Nephron progenitor cell (in vitro differentiated cells): Measurements from ENCODE around the gene LMAN1L.

Experiments
- DNase-seq: peaks from one replicate; pipeline ENCODE4 v3.0.0; 2021
- H3K27ac Mint-ChIP-seq: 2 replicates; pipeline ENCODE4 v1.8.0; 2021; ENCODE audit warnings: mild to moderate bottlenecking, moderate library complexity, mixed read lengths
- H3K27me3 Mint-ChIP-seq: 2 replicates; pipeline ENCODE4 v1.8.0; 2021; ENCODE audit warnings: mild to moderate bottlenecking, low read depth, mixed read lengths; ENCODE audit not compliant: poor library complexity
- H3K36me3 Mint-ChIP-seq: 2 replicates; pipeline ENCODE4 v1.8.0; 2021; ENCODE audit warnings: low read depth, mixed read lengths
- H3K4me1 Mint-ChIP-seq: 2 replicates; pipeline ENCODE4 v1.8.0; 2021; ENCODE audit warnings: mixed read lengths
- H3K4me3 Mint-ChIP-seq: 2 replicates; pipeline ENCODE4 v1.8.0; 2021; ENCODE audit warnings: mild to moderate bottlenecking, moderate library complexity, mixed read lengths
- H3K9me3 Mint-ChIP-seq: 2 replicates; pipeline ENCODE4 v1.8.0; 2021; ENCODE audit warnings: mild to moderate bottlenecking, moderate library complexity, mixed read lengths
- TF ChIP-seq, protein P1 (sequence below): fragments of 200-600 bp; sonication (generic); IDR thresholded peaks from 2 replicates; pipeline ENCODE4 v1.5.0; 2021; ENCODE audit warnings: antibody characterized with exemption

LMAN1L gene

DNA sequence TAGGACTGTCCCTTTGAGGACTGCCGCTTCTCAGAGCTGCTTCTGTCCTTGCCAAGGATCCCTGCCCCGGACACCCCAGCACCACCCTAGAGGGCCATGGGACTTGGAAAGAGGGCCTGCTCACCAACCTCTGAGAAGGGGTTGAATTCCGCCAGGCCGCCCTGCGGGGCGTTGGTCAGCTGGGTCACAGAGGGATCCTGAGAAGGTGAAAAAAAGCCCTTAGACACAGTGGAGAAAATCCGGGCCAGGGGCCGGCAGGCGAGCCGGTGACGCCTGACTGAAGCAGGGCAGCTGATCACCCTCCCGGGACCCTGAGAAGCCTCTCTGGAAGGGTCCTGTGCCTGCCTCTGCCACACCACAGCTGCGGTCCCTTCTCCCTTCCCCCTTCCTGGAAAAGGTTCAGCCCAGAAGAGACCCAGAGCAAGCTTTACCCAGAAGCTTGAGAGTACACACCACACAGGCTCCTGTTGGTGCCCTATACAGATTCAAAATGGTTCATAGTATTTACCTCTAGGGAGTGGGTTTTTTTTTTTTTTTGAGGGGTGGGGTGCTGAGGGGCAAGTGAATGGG is 41.9 kb downstream of the LMAN1L start:
- H3K4me1 Mint-ChIP-seq, result peaks cover 25% of the 10 kb centered on the region
- peaks cover 5% of the 10 kb centered on the region for H3K36me3 Mint-ChIP-seq
- H3K9me3 Mint-ChIP-seq, result no peaks in the 10 kb centered on the region
- TF ChIP-seq, protein P1, sequence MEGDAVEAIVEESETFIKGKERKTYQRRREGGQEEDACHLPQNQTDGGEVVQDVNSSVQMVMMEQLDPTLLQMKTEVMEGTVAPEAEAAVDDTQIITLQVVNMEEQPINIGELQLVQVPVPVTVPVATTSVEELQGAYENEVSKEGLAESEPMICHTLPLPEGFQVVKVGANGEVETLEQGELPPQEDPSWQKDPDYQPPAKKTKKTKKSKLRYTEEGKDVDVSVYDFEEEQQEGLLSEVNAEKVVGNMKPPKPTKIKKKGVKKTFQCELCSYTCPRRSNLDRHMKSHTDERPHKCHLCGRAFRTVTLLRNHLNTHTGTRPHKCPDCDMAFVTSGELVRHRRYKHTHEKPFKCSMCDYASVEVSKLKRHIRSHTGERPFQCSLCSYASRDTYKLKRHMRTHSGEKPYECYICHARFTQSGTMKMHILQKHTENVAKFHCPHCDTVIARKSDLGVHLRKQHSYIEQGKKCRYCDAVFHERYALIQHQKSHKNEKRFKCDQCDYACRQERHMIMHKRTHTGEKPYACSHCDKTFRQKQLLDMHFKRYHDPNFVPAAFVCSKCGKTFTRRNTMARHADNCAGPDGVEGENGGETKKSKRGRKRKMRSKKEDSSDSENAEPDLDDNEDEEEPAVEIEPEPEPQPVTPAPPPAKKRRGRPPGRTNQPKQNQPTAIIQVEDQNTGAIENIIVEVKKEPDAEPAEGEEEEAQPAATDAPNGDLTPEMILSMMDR, result no peak
- no peak overlapping the region for H3K4me3 Mint-ChIP-seq
- H3K27me3 Mint-ChIP-seq, result no peaks in the 10 kb centered on the region
- no peak overlapping the region for H3K27ac Mint-ChIP-seq
- DNase-seq, result no peak

DNA sequence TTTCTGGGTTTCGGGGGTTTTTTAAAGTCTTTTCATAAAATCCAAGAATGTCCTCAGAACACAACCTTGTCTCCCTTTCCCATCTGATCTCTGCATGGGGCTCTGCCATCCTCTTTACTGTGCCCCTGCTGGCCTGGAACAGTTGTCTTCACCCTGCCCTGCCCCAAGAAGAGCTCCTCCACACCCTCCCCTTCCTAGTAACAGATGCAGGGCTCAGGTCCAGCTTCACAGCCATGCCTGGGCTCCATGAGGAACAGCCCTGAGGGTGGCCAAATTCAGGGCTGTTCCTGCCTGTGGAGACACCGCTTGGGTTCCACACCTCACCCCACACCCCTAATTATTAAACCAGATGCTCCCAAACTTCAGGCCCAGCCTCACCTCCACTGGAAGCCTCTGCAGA is 43.2 kb downstream of the LMAN1L start:
- Mint-ChIP-seq H3K4me1 (peaks cover 25% of the 10 kb centered on the region), H3K9me3 (no peaks in the 10 kb centered on the region), H3K4me3 (no peak overlapping the region), H3K27ac (no peak overlapping the region), H3K36me3 (peaks cover 5% of the 10 kb centered on the region), H3K27me3 (no peaks in the 10 kb centered on the region)
- no peak for DNase-seq
- TF ChIP-seq, protein P1, result no peak

DNA sequence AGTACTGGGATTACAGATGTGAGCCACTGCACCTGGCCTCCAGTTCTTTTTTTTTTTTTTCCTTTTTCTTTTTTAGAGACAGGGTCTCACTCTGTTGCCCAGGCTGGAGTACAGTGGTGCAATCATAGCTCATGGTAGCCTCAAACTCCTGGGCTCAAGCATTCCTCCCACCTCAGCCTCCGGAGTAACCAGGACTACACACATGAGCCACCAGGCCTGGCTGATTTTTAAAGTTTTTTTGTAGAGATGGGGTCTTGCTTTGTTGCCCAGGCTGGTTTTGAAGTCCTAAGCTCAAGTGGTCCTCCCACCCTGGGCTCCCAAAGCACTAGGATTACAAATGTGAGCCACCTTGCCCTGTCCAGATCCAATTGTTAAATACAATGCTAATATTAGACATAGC is 43.9 kb downstream of the LMAN1L start:
- no peaks in the 10 kb centered on the region for H3K36me3 Mint-ChIP-seq
- no peak overlapping the region for H3K27ac Mint-ChIP-seq
- H3K4me3 Mint-ChIP-seq, result no peak overlapping the region
- no peaks in the 10 kb centered on the region for H3K27me3 Mint-ChIP-seq
- DNase-seq, result no peak
- TF ChIP-seq, protein P1, result no peak
- no peaks in the 10 kb centered on the region for H3K9me3 Mint-ChIP-seq
- H3K4me1 Mint-ChIP-seq, result peaks cover 25% of the 10 kb centered on the region

DNA sequence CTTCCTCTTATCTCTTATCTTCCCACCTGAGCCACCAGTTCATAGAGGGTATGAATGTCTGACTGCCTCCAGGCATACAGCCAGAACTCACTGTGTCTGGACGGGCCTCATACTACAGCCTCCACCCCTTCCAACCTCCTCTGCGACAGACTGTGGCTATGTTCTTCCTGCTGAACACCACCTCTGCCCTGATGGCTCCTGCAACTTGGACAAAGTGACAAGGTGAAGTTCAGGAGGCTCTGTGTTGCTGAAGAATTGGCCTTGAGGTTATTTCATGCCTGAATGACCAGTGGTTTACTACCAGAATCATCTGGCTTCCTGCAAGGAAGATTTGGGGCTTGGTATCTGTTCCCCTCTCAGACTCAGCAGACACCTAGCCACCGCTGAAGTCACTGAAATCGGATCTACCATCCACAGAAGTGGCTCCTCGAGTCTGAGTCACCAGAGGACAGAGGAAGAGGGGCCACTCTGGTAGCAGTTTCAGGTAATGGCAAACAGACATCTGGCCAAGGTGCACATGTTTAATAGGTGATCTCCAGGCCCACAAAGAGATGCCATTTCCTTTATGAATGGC is 44.5 kb downstream of the LMAN1L start:
- no peak overlapping the region for H3K27ac Mint-ChIP-seq

DNA sequence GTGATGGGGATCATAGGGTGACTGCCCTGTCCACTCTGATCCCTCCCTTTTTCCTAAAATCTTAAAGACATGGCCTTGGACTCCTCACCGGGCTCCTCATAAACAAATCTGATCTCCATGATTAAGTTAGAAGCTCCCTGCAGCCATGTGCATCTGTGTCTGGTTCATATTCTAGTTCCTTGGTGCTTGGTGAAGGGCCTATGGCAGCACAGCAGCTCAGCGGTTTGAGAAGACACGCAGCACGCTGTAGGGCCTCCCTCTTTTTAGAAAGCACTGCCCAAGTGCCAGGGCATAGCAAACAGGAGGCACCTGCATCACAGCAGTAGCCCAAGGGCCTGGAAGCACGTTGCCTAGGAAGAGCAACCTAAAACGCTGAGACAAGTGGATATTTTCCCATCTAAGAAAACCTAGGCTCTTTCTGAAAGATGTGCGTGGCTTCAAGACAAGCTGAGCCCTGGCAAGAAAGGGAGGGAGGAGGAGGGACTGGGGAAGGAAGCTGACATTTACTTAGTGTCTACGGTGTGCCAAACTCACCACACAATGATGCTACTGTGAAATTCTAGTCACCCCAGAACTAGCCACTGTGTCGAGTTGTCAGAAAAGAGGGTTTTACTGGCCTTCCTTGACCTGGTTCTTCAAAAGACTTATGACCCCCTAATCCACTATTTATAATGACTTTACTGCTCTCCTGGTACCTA is 45.2 kb downstream of the LMAN1L start:
- Mint-ChIP-seq H3K27ac (peak overlapping the region; percentile 90), H3K4me1 (peaks cover 25% of the 10 kb centered on the region), H3K9me3 (no peaks in the 10 kb centered on the region), H3K36me3 (no peaks in the 10 kb centered on the region), H3K27me3 (no peaks in the 10 kb centered on the region), H3K4me3 (no peak overlapping the region)
- TF ChIP-seq, protein P1, result no peak
- DNase-seq, result no peak

More for the DNA sequence above, 44.5 kb downstream of the LMAN1L start:
- DNase-seq, result no peak
- H3K27me3 Mint-ChIP-seq, result no peaks in the 10 kb centered on the region
- no peaks in the 10 kb centered on the region for H3K36me3 Mint-ChIP-seq
- no peak overlapping the region for H3K4me3 Mint-ChIP-seq
- TF ChIP-seq, protein P1, result no peak
- H3K9me3 Mint-ChIP-seq, result no peaks in the 10 kb centered on the region
- peaks cover 25% of the 10 kb centered on the region for H3K4me1 Mint-ChIP-seq
